Endothelial cell of umbilical vein (primary cell): ENCODE results near the gene ZNF831. TPM values are rescaled to one million over a fixed set of nuclear protein-coding genes. Genes with fewer than 3 reads are reported as not detected.

Experiments used
- Bru-seq: library from RNA; stranded (reverse); fragments of 400-500 nt; gene quantifications from one replicate; lab custom pipeline; 2021; lab: Mats Ljungman, UMichigan
- BruChase-seq, 2 experiments: library from RNA; stranded (reverse); fragments of 400-500 nt; gene quantifications; one replicate each; lab custom pipeline; 2021; lab: Mats Ljungman, UMichigan
- BruUV-seq: library from RNA; stranded (reverse); fragments of 400-500 nt; replicated peaks from 2 replicates; lab custom pipeline; 2021; lab: Mats Ljungman, UMichigan
- CTCF ChIA-PET: fragments of 300-600, 350-600 bp; sonication (Branson Sonifier 250); formaldehyde crosslinking; loops from one replicate; lab custom pipeline; 2021; ENCODE audit warnings: antibody characterized with exemption, inconsistent platforms; lab: Charles Lee
- POLR2A ChIA-PET: fragments of 300-600, 350-600 bp; sonication (Branson Sonifier 250); formaldehyde crosslinking; loops from one replicate; lab custom pipeline; 2021; ENCODE audit warnings: antibody characterized with exemption, inconsistent platforms; lab: Charles Lee
- DNase-seq: peaks from one replicate; pipeline ENCODE4 v3.0.0-alpha.2; 2011; ENCODE audit warnings: low read depth, low spot score
- FAIRE-seq: peaks from 2 replicates; lab custom pipeline; 2011; peaks lifted over from hg19 to GRCh38; lab: Jason Lieb, UNC
- H2AFZ ChIP-seq: 2 replicates; pipeline ENCODE4 v1.6.0; 2012; ENCODE audit warnings: low read depth, low read length, control low read depth, inconsistent platforms
- H3K27ac ChIP-seq: 2 replicates; pipeline ENCODE4 v1.5.1; 2011; ENCODE audit warnings: low read depth, mild to moderate bottlenecking, control low read depth, low read length, moderate library complexity; ENCODE audit not compliant: insufficient read depth
- H3K27me3 ChIP-seq, 2 experiments: 2 replicates each; pipeline versions ENCODE4 v1.6.0 to v1.6.1; 2011; ENCODE audit warnings: low read length in 2 of 2, mixed read lengths in 1 of 2; ENCODE audit not compliant: control insufficient read depth in 2 of 2, insufficient read depth in 2 of 2
- H3K36me3 ChIP-seq, 2 experiments: 2 replicates in 1 of 2; 3 replicates in 1 of 2; pipeline ENCODE4 v1.5.1; 2011; ENCODE audit warnings: low read length in 2 of 2, mild to moderate bottlenecking in 1 of 2, moderate library complexity in 1 of 2; ENCODE audit not compliant: control insufficient read depth in 2 of 2, insufficient read depth in 2 of 2; ENCODE audit errors: extremely low read depth in 1 of 2
- H3K4me1 ChIP-seq: 3 replicates; pipeline ENCODE4 v1.5.1; 2011; ENCODE audit warnings: mild to moderate bottlenecking, low read length; ENCODE audit not compliant: control insufficient read depth, insufficient read depth; ENCODE audit errors: extremely low read depth
- H3K4me2 ChIP-seq: 2 replicates; pipeline ENCODE4 v1.6.1; 2011; ENCODE audit warnings: low read length, control low read depth, mixed read lengths; ENCODE audit not compliant: insufficient read depth
- H3K4me3 ChIP-seq, 3 experiments: fragments of 200-600 bp in 1 of 3; sonication (generic), shearing (Covaris generic) in 1 of 3; replicated peaks in 1 of 3; 2 replicates each; pipeline ENCODE4 v1.5.1; 2011 to 2016; ENCODE audit warnings: control low read depth in 3 of 3, low read length in 3 of 3, mild to moderate bottlenecking in 2 of 3, inconsistent platforms in 1 of 3, low read depth in 1 of 3, moderate library complexity in 1 of 3; ENCODE audit not compliant: insufficient read depth in 1 of 3
- H3K79me2 ChIP-seq: 2 replicates; pipeline ENCODE4 v1.6.0; 2012; ENCODE audit warnings: low read length, inconsistent platforms; ENCODE audit not compliant: control insufficient read depth, insufficient read depth
- H3K9ac ChIP-seq: replicated peaks from 2 replicates; pipeline ENCODE3; 2011; ENCODE audit warnings: low read length, control low read depth; ENCODE audit not compliant: insufficient read depth; ENCODE audit errors: extremely low read depth
- H3K9me1 ChIP-seq: replicated peaks from 3 replicates; pipeline ENCODE4 v1.6.0; 2011; ENCODE audit warnings: mild to moderate bottlenecking, low read length; ENCODE audit not compliant: control insufficient read depth, insufficient read depth; ENCODE audit errors: extremely low read depth
- H3K9me3 ChIP-seq: replicated peaks from 2 replicates; pipeline ENCODE4 v1.5.1; 2012; ENCODE audit warnings: low read length, inconsistent platforms; ENCODE audit not compliant: control insufficient read depth, insufficient read depth
- H4K20me1 ChIP-seq: replicated peaks from 2 replicates; pipeline ENCODE3; 2011; ENCODE audit warnings: mild to moderate bottlenecking, low read length; ENCODE audit not compliant: control insufficient read depth, insufficient read depth; ENCODE audit errors: extremely low read depth
- EZH2 ChIP-seq: IDR thresholded peaks from 2 replicates; pipeline ENCODE4 v1.6.1; 2012; ENCODE audit warnings: borderline replicate concordance, low read depth, mild to moderate bottlenecking, moderate library complexity, low read length, inconsistent platforms; ENCODE audit not compliant: severe bottlenecking
- FOS ChIP-seq: IDR thresholded peaks from 2 replicates; pipeline ENCODE4 v1.6.1; 2011; ENCODE audit warnings: mild to moderate bottlenecking, low read length, moderate library complexity, borderline replicate concordance; ENCODE audit not compliant: insufficient read depth
- GATA2 ChIP-seq: IDR thresholded peaks from 2 replicates; pipeline ENCODE4 v1.7.0; 2011; ENCODE audit warnings: low read depth, mild to moderate bottlenecking, moderate library complexity, mixed read lengths, low read length; ENCODE audit not compliant: insufficient read length, insufficient read depth
- JUN ChIP-seq: IDR thresholded peaks from 2 replicates; pipeline ENCODE4 v1.6.1; 2011; ENCODE audit warnings: borderline replicate concordance, low read depth; ENCODE audit not compliant: insufficient read length, insufficient read depth
- MYC ChIP-seq: IDR thresholded peaks from one replicate; pipeline ENCODE4 v1.6.1; 2011; ENCODE audit warnings: mild to moderate bottlenecking, low read depth, low read length
- POLR2A ChIP-seq: IDR thresholded peaks from 2 replicates; pipeline ENCODE4 v1.6.1; 2012; ENCODE audit warnings: low read depth, mild to moderate bottlenecking, control low read depth, low read length
- POLR2AphosphoS5 ChIP-seq: IDR thresholded peaks from 2 replicates; pipeline ENCODE4 v1.6.1; 2012; ENCODE audit warnings: low read depth, mild to moderate bottlenecking, control low read depth, low read length, moderate library complexity; ENCODE audit not compliant: insufficient read depth
- dilution Hi-C: fragments of 300-500 bp; cut with MboI; formaldehyde crosslinking; loops from one replicate; pipeline ENCODE4 v1.15.0; 2019; ENCODE audit warnings: low sequenced_read_pairs; ENCODE audit not compliant: extremely low pct_ligation_motif_present
- intact Hi-C: fragments of 100-400 bp; cut with micrococcal nuclease; formaldehyde crosslinking; loops from one replicate; pipeline ENCODE4 v1.10.0; 2022
- long read RNA-seq: library from polyadenylated mRNA; stranded (forward); transcript quantifications from one replicate; pipeline ENCODE4 v2.0.0, GENCODE V29; 2021
- polyA minus RNA-seq, 3 experiments: library from RNA; depleted of rRNA, polyadenylated mRNA; stranded (reverse); fragments of >200 nt; gene quantifications; 1 replicate in 1 of 3; 2 replicates in 2 of 3; pipeline ENCODE4 v1.2.3, GENCODE V29; 2011
- polyA plus RNA-seq, 4 experiments: library from polyadenylated mRNA; depleted of rRNA in 3 of 4; stranded (reverse) in 3 of 4; unstranded in 1 of 4; fragments of >200 nt; gene quantifications; 2 replicates each; pipeline versions ENCODE4 v1.2.1 to v1.2.3, GENCODE V29; 2011 to 2012; ENCODE audit warnings: missing spikeins in 1 of 4
- total RNA-seq: library from RNA; stranded (reverse); gene quantifications from 2 replicates; pipeline ENCODE4 v1.2.3, GENCODE V29; 2021
- TF ChIP-seq, protein P1 (sequence below), 2 donors: IDR thresholded peaks; 1 replicate in 1 of 2; 2 replicates in 1 of 2; pipeline ENCODE4 v1.5.1; 2011; ENCODE audit warnings: low read length in 2 of 2, mild to moderate bottlenecking in 2 of 2, moderate library complexity in 2 of 2, control low read depth in 1 of 2, inconsistent platforms in 1 of 2, low read depth in 1 of 2; ENCODE audit not compliant: insufficient read depth in 1 of 2; ENCODE audit errors: extremely low read depth in 1 of 2
- TF ChIP-seq, protein P2 (sequence below): IDR thresholded peaks from 2 replicates; pipeline ENCODE4 v1.6.1; 2011; ENCODE audit not compliant: insufficient read depth, insufficient read length

Gene ZNF831
- total RNA-seq: not detected in 2 replicates
- polyA plus RNA-seq: not detected in 2 replicates
- not detected in 2 replicates for polyA plus RNA-seq (2011; cell fraction: cytosol; rRNA removed)
- not detected in 2 replicates for polyA plus RNA-seq (2011; cell fraction: nucleus; rRNA removed)
- polyA plus RNA-seq (2012): not detected in 2 replicates
- polyA minus RNA-seq: not detected in 2 replicates
- polyA minus RNA-seq (2011; cell fraction: cytosol; rRNA and poly(A)+ RNA removed): not detected
- polyA minus RNA-seq (2011; cell fraction: nucleus; rRNA and poly(A)+ RNA removed): not detected in 2 replicates
- Bru-seq, nascent RNA: not detected
- not detected for BruChase-seq, experiment 1, labeled RNA remaining after a 6-hour chase
- not detected for BruChase-seq, experiment 2, labeled RNA remaining after a 2-hour chase
- long read RNA-seq: 0 reads

DNA sequence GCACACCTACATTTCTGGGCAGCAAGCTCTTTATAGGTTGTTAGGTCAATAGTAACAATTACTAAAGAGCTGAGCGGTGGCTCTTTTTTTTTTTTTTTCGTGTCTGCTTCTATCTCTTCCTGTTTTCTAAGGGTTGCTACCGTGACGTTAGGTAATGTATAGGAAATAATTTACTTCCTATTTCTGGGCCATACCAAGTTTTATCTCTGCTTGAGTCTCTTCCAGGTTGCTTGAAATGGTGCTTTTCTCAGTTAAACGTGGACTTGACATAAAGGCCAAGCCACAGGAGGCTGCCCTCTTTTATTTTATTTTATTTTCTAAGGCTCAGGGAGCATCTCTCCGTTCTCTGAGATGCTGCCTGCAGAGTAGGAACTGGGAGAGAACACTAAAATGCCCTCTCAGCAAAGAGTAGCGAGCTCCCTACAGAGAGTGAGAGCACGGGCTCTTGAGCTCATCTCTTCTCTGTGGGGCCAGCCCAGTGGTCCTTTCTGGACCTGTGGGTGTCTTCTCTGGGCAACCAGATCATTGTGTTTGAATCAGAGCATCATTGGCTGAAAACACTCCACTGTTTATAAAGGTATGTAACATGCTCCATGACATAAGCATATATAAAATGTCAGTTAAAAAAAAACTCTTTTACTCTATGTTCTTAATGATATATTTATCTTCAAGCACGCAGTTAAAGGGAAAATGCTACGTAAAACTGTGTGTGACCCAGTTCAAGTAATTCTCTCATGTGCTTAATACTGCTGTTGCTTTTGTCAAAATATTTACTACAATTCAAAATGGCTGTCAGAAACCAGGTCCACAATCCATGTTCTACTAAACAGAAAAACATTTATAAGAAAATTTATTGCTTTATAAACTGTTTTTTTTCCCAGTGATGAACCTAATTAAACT is at the start of gene ZNF831:
TSS of gene ZNF831 (plus strand) at position 191 of the 900 bp plus-strand sequence. CDS start 27,199 bp downstream, outside the sequence.
- H3K4me1 ChIP-seq: no peaks in the 10 kb centered on the region
- H3K27me3 ChIP-seq: no peaks in the 10 kb centered on the region
- no peaks in the 10 kb centered on the region for H3K79me2 ChIP-seq
- H2AFZ ChIP-seq: no peak within 1 kb of the TSS
- intact Hi-C loops: no loop called here
- H3K4me2 ChIP-seq: no peak within 1 kb of the TSS
- ChIA-PET POLR2A (no interaction called here), CTCF (no interaction called here)
- TF ChIP-seq MYC (no peak), EZH2 (no peak)
- DNase-seq (no peak), FAIRE-seq (no peak)
- H3K9me3 ChIP-seq: no peaks in the 10 kb centered on the region
- no TSS peak for BruUV-seq
- H3K36me3 ChIP-seq: no peaks in the 10 kb centered on the region
- dilution Hi-C loops: no loop called here
- H3K9ac ChIP-seq: no peak within 1 kb of the TSS
- no peak within 1 kb of the TSS for H3K4me3 ChIP-seq
- H3K27ac ChIP-seq: no peak within 1 kb of the TSS
- H4K20me1 ChIP-seq: no peaks in the 10 kb centered on the region
- no peaks in the 10 kb centered on the region for H3K9me1 ChIP-seq

DNA sequence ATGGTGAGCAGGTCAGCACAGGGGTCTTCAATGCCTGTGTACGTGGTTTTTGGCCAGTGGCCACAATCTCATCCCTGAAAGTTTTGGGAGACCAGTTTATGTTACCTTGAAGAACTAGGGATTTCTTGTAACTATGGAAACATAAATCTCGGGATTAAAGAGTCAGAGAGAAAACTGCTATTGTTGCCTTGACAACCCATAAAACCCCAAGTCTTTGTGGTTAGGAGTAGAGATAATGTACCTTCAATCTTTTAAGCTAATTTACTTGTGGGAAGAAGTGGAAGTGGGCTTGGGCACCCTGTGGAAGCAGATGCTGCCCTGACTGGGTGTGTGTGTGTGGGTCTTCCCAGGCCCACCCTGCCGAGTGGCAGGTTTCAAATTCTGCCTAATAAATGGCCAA is 46.1 kb upstream of the ZNF831 start:
- no peak overlapping the region for H3K27ac ChIP-seq
- DNase-seq (no peak), FAIRE-seq (no peak)
- TF ChIP-seq FOS (no peak), POLR2A (no peak), EZH2 (no peak), GATA2 (no peak), MYC (no peak), POLR2AphosphoS5 (no peak), JUN (no peak)
- TF ChIP-seq, protein P1, sequence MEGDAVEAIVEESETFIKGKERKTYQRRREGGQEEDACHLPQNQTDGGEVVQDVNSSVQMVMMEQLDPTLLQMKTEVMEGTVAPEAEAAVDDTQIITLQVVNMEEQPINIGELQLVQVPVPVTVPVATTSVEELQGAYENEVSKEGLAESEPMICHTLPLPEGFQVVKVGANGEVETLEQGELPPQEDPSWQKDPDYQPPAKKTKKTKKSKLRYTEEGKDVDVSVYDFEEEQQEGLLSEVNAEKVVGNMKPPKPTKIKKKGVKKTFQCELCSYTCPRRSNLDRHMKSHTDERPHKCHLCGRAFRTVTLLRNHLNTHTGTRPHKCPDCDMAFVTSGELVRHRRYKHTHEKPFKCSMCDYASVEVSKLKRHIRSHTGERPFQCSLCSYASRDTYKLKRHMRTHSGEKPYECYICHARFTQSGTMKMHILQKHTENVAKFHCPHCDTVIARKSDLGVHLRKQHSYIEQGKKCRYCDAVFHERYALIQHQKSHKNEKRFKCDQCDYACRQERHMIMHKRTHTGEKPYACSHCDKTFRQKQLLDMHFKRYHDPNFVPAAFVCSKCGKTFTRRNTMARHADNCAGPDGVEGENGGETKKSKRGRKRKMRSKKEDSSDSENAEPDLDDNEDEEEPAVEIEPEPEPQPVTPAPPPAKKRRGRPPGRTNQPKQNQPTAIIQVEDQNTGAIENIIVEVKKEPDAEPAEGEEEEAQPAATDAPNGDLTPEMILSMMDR (IDR thresholded peaks at IDR 0.05; ENCODE audit: extremely low read depth in 1 of 2, insufficient read depth in 1 of 2, low read depth in 1 of 2, low read length in 2 of 2): no peak
- TF ChIP-seq, protein P2, sequence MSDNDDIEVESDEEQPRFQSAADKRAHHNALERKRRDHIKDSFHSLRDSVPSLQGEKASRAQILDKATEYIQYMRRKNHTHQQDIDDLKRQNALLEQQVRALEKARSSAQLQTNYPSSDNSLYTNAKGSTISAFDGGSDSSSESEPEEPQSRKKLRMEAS: no peak
- POLR2A ChIA-PET: no interaction called here
- H2AFZ ChIP-seq: no peak overlapping the region
- H3K4me2 ChIP-seq: no peak overlapping the region
- CTCF ChIA-PET: no interaction called here
- dilution Hi-C loops (no loop called here), intact Hi-C loops (no loop called here)
- no peaks in the 10 kb centered on the region for H4K20me1 ChIP-seq
- no peaks in the 10 kb centered on the region for H3K4me1 ChIP-seq
- H3K27me3 ChIP-seq: no peaks in the 10 kb centered on the region
- no peaks in the 10 kb centered on the region for H3K36me3 ChIP-seq
- no peaks in the 10 kb centered on the region for H3K9me1 ChIP-seq
- H3K9ac ChIP-seq: no peak overlapping the region
- no peaks in the 10 kb centered on the region for H3K79me2 ChIP-seq
- no peaks in the 10 kb centered on the region for H3K9me3 ChIP-seq
- H3K4me3 ChIP-seq: no peak overlapping the region
- BruUV-seq: no TSS peak
